ENCODE results near the gene TMEM132A.

Gene TMEM132A

GRCh38 chr11:60924906-60925853, 920 bp downstream of the TMEM132A start:
- peak overlapping the region; percentile 59 to 73 for H3K4me3 Mint-ChIP-seq
- H3K27me3 Mint-ChIP-seq: peaks cover 38% of the 10 kb centered on the region
- DNase-seq: no peak
- no peaks in the 10 kb centered on the region for H3K9me3 Mint-ChIP-seq
- H3K4me1 Mint-ChIP-seq: peaks cover 21% of the 10 kb centered on the region
- peak; percentile 51 for ATAC-seq
- H3K27ac Mint-ChIP-seq: no peak overlapping the region

- Mint-ChIP-seq H3K4me1 (peaks cover 21% of the 10 kb centered on the region), H3K27me3 (peaks cover 38% of the 10 kb centered on the region), H3K4me3 (no peak overlapping the region), H3K9me3 (no peaks in the 10 kb centered on the region), H3K27ac (no peak overlapping the region)
- no peak for DNase-seq
- no peak for ATAC-seq
Measured at GRCh38 chr11:60925868-60926267, 1.6 kb downstream of the TMEM132A start.

- Mint-ChIP-seq H3K27me3 (peaks cover 38% of the 10 kb centered on the region), H3K9me3 (no peaks in the 10 kb centered on the region), H3K27ac (no peak overlapping the region), H3K4me3 (no peak overlapping the region), H3K4me1 (peaks cover 21% of the 10 kb centered on the region)
- ATAC-seq: no peak
- DNase-seq: no peak
Measured at GRCh38 chr11:60926500-60926899, 2.2 kb downstream of the TMEM132A start.

GRCh38 chr11:60927061-60927592, 2.9 kb downstream of the TMEM132A start:
- no peak for ATAC-seq
- no peak overlapping the region for H3K4me3 Mint-ChIP-seq
- no peak overlapping the region for H3K27ac Mint-ChIP-seq
- DNase-seq: no peak
- peaks cover 38% of the 10 kb centered on the region for H3K27me3 Mint-ChIP-seq
- peaks cover 21% of the 10 kb centered on the region for H3K4me1 Mint-ChIP-seq
- H3K9me3 Mint-ChIP-seq: no peaks in the 10 kb centered on the region

- no peak overlapping the region for H3K27ac Mint-ChIP-seq
- H3K4me3 Mint-ChIP-seq: no peak overlapping the region
- no peaks in the 10 kb centered on the region for H3K9me3 Mint-ChIP-seq
- ATAC-seq (no peak), DNase-seq (no peak)
- peaks cover 38% of the 10 kb centered on the region for H3K27me3 Mint-ChIP-seq
- H3K4me1 Mint-ChIP-seq: peaks cover 21% of the 10 kb centered on the region
Measured at GRCh38 chr11:60927600-60927999, 3.3 kb downstream of the TMEM132A start.

- ATAC-seq (no peak), DNase-seq (no peak)
- peaks cover 21% of the 10 kb centered on the region for H3K4me1 Mint-ChIP-seq
- H3K4me3 Mint-ChIP-seq: no peak overlapping the region
- H3K27ac Mint-ChIP-seq: no peak overlapping the region
- peaks cover 38% of the 10 kb centered on the region for H3K27me3 Mint-ChIP-seq
- H3K9me3 Mint-ChIP-seq: no peaks in the 10 kb centered on the region
Measured at GRCh38 chr11:60928563-60929001, 4.3 kb downstream of the TMEM132A start.

GRCh38 chr11:60929764-60930163, 5.5 kb downstream of the TMEM132A start:
- DNase-seq (no peak), ATAC-seq (no peak)
- H3K27me3 Mint-ChIP-seq: peaks cover 38% of the 10 kb centered on the region
- H3K4me1 Mint-ChIP-seq: peaks cover 14% of the 10 kb centered on the region
- H3K9me3 Mint-ChIP-seq: no peaks in the 10 kb centered on the region
- H3K27ac Mint-ChIP-seq: no peak overlapping the region
- H3K4me3 Mint-ChIP-seq: no peak overlapping the region

GRCh38 chr11:60930394-60930793, 6.1 kb downstream of the TMEM132A start:
- DNase-seq (no peak), ATAC-seq (no peak)
- H3K4me3 Mint-ChIP-seq: no peak overlapping the region
- H3K9me3 Mint-ChIP-seq: no peaks in the 10 kb centered on the region
- H3K27me3 Mint-ChIP-seq: peaks cover 32% of the 10 kb centered on the region
- H3K4me1 Mint-ChIP-seq: peaks cover 8% of the 10 kb centered on the region
- H3K27ac Mint-ChIP-seq: no peak overlapping the region

- peaks cover 17% of the 10 kb centered on the region for H3K27me3 Mint-ChIP-seq
- no peaks in the 10 kb centered on the region for H3K9me3 Mint-ChIP-seq
- DNase-seq (no peak), ATAC-seq (no peak)
- H3K27ac Mint-ChIP-seq: no peak overlapping the region
- no peaks in the 10 kb centered on the region for H3K4me1 Mint-ChIP-seq
- H3K4me3 Mint-ChIP-seq: no peak overlapping the region
Measured at GRCh38 chr11:60931917-60932316, 7.7 kb downstream of the TMEM132A start.

- ATAC-seq (no peak), DNase-seq (no peak)
- H3K27me3 Mint-ChIP-seq: peaks cover 9% of the 10 kb centered on the region
- no peaks in the 10 kb centered on the region for H3K4me1 Mint-ChIP-seq
- H3K9me3 Mint-ChIP-seq: no peaks in the 10 kb centered on the region
- no peak overlapping the region for H3K4me3 Mint-ChIP-seq
- H3K27ac Mint-ChIP-seq: no peak overlapping the region
Measured at GRCh38 chr11:60932605-60933356, 8.5 kb downstream of the TMEM132A start.

GRCh38 chr11:60933416-60934123, 9.3 kb downstream of the TMEM132A start:
- Mint-ChIP-seq H3K27ac (no peak overlapping the region), H3K9me3 (no peaks in the 10 kb centered on the region), H3K4me3 (no peak overlapping the region), H3K4me1 (no peaks in the 10 kb centered on the region), H3K27me3 (peaks cover 9% of the 10 kb centered on the region)
- DNase-seq (no peak), ATAC-seq (no peak)

GRCh38 chr11:60934124-60934789, 10.0 kb downstream of the TMEM132A start:
- Mint-ChIP-seq H3K9me3 (no peaks in the 10 kb centered on the region), H3K4me3 (no peak overlapping the region), H3K27ac (no peak overlapping the region), H3K27me3 (peaks cover 9% of the 10 kb centered on the region), H3K4me1 (no peaks in the 10 kb centered on the region)
- peak; percentile 15 for ATAC-seq
- DNase-seq: no peak

GRCh38 chr11:60934790-60935605, 10.7 kb downstream of the TMEM132A start:
- H3K27ac Mint-ChIP-seq: peak overlapping the region in 1 of 2 donors; percentile 45
- no peaks in the 10 kb centered on the region for H3K4me1 Mint-ChIP-seq

More at GRCh38 chr11:60934790-60935605, 10.7 kb downstream of the TMEM132A start:
- Mint-ChIP-seq H3K4me3 (no peak overlapping the region), H3K27me3 (peaks cover 2% of the 10 kb centered on the region), H3K9me3 (no peaks in the 10 kb centered on the region)
- DNase-seq: no peak
- peak; percentile 33 for ATAC-seq

All from stimulated activated naive CD8-positive, alpha-beta T cell treated with anti-CD3 and anti-CD28 coated beads, Interleukin-15, amount 100 ng/mL, for 72 hours (primary cell).